Stomach (tissue), 4 donors: ENCODE results near the gene R3HDM4.

ENCODE experiments used
- CTCF ChIP-seq, 7 experiments: fragments of 450-650 bp in 4 of 7; fragments of 200-600 bp in 3 of 7; sonication (generic) in 3 of 7; IDR thresholded peaks; one replicate each; pipeline ENCODE4 v1.5.1; 2016 to 2019; ENCODE audit warnings: antibody characterized with exemption in 7 of 7, control low read depth in 2 of 7, mild to moderate bottlenecking in 1 of 7
- EP300 ChIP-seq: sonication (generic); formaldehyde crosslinking; IDR thresholded peaks from one replicate; pipeline ENCODE4 v1.6.1; 2017; ENCODE audit warnings: antibody characterized with exemption
- POLR2A ChIP-seq, 4 donors: fragments of 450-650 bp; IDR thresholded peaks; one replicate each; pipeline ENCODE4 v1.6.1; 2016; ENCODE audit warnings: antibody characterized with exemption in 4 of 4, control low read depth in 2 of 4, mild to moderate bottlenecking in 1 of 4, moderate library complexity in 1 of 4
- POLR2AphosphoS5 ChIP-seq, 3 donors: sonication (generic); formaldehyde crosslinking; IDR thresholded peaks; one replicate each; pipeline ENCODE4 v1.6.1; 2016; ENCODE audit warnings: antibody characterized with exemption in 3 of 3

- TF ChIP-seq CTCF (IDR thresholded peaks at IDR 0.05) (no peak), POLR2AphosphoS5 (IDR thresholded peaks at IDR 0.05) (no peak), POLR2A (IDR thresholded peaks at IDR 0.05) (no peak), EP300 (no peak)
Measured at GRCh38 chr19:912181-913079, 589 bp downstream of the R3HDM4 start.
